Activated T-cell treated with anti-CD3 and anti-CD28 coated beads, Interleukin-2, amount 50 U/mL, for 1 hour (primary cell): Measurements from ENCODE around the gene NCOR2.
"Not testable (repeated sequence)": the region's sequence is repeated elsewhere in the genome, so short reads cannot be mapped to it uniquely, and the experiment has no call there.

ENCODE experiments used
- DNase-seq: peaks from one replicate; pipeline ENCODE4 v3.0.0-alpha.2; 2020

Gene NCOR2

GRCh38 chr12:124599074-124599999 is 31.9 kb upstream of the NCOR2 start:
- no peak for DNase-seq

- DNase-seq = no peak
Measured at GRCh38 chr12:124597041-124597440, 29.6 kb upstream of the NCOR2 start.

DNA sequence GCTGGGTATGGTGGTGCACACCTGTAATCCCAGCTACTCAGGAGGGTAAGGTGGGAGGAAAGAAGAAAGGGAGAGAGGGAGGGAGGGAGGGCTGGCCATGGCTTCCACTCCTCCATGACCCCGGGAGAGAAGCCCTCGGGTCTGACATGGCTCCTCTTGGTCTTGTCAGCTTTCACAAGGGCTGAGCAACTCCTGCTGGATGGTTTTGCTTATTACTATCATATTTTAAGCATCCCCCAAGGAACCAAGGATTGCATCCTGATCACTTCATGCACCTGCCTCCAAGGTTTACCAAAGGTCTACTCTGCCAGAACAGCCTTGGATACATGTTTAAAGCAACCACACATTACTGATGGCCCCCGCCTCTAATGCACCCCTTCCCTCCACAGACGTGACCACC is 28.0 kb upstream of the NCOR2 start:
- DNase-seq = no peak

DNA sequence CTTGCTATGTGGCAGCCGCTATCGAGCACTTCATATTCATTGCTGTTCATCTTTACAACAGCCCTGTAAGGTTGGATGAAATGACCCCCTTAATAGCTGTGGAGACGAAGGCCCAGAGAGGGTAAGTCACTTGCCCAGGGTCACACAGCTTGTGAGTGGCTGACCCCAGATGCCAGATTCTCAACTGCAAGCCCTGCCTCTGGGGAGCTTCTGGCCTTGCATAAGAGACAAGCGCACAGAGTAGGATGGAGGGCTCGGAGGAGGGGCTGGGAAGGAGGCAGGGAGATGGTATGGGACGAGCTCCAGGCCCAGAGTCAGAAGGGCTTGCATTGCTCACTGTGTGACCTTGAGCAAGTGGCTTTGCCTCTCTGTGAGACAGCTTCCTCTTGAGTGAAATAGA is 27.4 kb upstream of the NCOR2 start:
- no peak for DNase-seq

DNA sequence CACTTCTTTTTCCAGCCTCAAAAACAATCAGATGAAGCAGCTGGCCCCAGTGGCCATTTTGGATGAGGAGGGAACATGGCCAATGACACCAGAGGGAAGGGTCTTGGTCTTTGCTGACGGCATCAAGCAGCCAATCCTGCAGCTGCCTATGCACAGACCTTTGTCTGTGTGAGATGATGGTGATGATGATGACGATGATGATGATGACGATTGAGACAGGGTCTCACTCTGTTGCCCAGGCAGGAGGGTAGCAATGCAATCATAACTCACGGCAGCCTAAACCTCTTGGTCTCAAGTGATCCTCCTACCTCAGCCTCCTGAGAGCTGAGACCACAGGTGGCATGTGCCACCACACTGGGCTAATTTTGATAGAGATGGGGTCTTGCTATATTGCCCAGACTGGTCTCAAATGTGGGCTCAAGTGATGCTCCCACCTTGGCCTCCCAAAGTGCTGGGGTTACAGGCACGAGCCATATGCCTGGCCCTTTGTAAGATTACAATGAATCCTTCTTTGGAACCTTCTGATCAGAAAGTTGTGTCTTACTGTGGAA is 26.5 kb upstream of the NCOR2 start:
- DNase-seq = no peak

DNA sequence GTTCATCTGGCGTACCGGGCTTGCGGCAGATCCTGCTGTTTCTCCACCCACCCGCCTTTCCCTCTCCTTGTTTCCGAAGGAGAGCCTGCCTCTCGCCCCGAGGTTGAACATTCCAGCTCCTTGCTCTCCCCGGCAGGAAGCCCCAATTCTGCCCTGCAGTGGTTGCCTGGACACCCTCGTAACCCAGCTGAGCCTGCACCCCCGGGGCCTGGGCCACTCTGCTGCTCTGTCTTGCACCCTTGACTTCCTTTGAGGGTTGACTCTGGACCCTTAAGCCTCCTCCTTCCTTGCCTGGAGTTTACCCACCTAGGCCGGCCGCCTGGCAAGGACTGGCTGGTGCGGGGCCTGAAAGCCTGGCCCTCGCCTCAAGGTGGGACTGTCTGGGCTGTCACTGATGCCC is 25.8 kb upstream of the NCOR2 start:
- DNase-seq = no peak

DNA sequence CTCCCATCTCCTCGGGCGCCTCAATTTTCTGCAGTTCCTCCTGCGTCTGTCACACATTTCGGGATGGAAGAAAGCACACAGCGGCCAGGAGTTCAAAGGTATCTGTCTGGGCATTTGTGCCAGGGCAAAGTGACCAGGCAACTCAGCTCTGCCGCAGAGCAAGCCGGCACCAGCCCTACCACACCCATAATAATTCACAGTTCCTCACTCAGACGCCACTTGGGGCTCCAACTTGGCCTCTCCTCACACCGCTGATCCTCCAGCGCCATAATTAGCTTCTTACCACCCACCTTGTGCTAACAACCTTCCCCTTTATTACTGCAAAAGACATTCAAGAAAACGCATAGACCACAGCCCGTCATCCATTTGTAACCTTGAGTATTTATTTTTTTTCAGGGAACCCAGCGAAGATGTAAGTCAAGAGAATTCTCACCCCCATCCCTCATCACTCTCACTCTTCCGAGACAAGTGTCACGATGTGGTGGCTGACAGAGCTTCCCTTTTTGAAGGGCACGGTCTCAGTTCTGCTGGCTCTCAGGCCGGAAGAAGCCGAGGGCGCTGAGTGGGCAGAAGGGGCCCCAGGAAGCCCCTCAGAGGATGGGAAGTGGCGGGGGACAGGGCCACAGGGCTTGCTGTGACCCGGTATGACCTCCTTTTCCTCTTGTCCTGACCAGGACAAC is 25.2 kb upstream of the NCOR2 start:
- DNase-seq = no peak

GRCh38 chr12:124592050-124592449 is 24.6 kb upstream of the NCOR2 start:
- DNase-seq = no peak

DNA sequence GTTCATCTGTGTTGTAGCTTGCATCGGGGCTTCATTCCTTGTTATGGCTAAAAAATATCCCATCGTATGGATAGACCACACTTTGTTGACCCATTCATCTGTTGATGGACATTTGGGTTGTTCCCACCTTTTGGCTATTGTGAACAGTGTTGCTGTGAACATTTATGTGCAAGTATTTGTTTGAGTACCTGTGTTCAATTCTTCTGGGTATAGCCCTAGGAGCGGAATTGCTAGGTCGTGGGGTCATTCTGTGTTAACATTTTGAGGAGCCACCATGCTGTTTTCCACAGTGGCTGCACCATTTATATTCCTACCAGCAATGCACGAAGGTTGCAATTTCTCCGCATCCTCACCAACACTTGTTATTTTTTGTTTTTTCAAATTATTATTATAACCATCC is 23.0 kb upstream of the NCOR2 start:
- no peak for DNase-seq

- DNase-seq = peak; percentile 34
Measured at GRCh38 chr12:124588751-124589267, 21.4 kb upstream of the NCOR2 start.

DNA sequence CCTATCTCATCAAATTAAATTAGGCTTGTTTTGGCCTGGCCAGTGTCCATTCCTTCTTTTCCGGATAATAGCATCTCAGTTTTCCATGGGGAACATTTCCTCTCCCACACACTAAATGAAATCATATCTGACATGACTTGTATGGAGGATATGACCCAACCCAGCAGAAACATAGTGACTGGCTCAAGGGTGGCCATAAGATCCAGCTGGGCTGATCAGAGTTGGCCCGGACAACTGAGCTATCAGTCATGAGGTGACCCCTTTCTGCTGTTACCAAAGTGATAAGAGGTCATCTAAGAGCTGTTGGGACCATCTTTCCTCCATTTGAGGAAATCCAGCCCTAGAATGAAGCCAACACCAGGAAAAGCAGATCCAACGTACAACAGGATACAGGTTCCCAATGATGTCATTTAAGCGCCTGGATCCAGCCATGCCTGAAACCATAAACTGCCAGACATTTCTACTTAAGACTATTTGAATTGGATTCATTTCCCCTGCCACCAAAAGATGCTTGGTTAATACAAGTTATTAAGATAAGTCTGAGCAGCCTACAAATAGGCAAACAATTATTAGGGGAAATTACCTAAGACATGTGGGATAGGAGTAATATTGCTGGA is 20.7 kb upstream of the NCOR2 start:
- DNase-seq = no peak

DNA sequence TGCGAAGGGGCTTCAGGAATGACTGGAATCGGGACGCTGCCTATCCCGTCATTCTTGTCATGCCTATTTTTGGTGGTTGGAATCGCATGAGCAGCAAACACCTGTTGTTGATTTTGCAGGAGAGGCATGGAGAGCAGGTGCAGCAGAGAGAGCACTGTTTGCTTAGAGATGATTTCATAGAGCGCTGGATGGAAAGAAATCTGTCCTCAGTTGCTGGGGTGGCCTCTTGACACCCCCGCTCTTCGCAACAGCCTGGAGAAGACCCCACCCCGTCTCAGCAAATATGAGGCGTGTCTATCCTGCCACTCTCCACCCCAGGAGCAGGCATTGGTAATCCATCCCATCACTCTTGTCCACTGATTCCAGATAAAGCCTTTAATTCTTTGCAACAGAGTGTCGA is 19.3 kb upstream of the NCOR2 start:
- DNase-seq = no peak

DNA sequence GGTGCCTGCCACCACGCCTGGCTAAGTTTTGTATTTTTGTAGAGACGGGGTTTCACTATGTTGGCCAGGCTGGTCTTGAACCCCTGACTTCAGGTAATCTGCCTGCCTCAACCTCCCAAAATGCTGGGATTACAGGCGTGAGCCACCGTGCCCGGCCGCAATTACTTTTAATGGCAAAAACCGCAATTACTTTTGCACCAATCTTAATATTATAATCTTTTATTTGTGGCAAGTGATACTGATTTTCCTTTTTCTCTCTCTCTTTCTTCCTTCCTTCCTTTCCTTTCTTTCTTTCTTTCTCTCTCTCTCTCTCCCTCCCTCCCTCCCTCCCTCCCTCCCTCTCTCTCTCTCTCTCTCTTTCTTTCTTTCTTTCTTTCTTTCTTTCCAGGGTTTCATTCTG is 17.1 kb upstream of the NCOR2 start:
- not testable (repeated sequence) for DNase-seq

DNA sequence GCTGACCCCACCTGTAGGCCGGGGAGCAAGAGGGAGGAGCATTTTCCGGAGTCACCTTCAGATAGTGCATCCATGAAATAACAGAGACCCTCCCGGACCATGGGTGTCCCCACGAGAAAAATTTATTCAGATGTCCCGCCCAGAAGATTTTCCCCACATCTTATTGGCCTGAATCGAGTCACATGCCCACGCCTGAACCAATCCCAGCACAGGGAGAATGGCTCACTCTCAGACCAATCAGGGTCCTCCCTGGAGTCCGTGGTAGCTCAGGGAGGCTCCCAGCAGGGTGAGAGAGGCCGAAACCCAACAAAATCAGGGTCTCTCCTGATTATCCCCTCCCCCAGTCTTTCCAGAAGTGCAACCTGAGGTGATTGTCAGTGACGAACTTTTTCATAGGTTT is 16.4 kb upstream of the NCOR2 start:
- no peak for DNase-seq

DNA sequence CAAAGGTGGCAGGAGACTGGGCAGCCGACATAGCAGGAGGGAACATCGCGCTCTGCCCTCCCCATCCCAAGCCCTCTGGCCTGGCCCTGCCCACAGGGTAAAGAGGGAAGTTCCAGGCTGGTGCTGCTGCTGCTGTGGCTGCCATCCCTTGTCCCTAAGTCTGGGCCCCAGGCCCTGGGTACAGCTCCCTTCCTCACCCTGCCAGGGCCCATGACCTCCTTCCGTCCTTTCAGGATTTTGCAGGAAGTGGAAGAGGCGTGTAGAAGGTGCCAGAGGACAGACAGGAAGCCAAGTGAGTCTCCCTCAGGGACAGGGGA is 14.7 kb upstream of the NCOR2 start:
- no peak for DNase-seq

DNA sequence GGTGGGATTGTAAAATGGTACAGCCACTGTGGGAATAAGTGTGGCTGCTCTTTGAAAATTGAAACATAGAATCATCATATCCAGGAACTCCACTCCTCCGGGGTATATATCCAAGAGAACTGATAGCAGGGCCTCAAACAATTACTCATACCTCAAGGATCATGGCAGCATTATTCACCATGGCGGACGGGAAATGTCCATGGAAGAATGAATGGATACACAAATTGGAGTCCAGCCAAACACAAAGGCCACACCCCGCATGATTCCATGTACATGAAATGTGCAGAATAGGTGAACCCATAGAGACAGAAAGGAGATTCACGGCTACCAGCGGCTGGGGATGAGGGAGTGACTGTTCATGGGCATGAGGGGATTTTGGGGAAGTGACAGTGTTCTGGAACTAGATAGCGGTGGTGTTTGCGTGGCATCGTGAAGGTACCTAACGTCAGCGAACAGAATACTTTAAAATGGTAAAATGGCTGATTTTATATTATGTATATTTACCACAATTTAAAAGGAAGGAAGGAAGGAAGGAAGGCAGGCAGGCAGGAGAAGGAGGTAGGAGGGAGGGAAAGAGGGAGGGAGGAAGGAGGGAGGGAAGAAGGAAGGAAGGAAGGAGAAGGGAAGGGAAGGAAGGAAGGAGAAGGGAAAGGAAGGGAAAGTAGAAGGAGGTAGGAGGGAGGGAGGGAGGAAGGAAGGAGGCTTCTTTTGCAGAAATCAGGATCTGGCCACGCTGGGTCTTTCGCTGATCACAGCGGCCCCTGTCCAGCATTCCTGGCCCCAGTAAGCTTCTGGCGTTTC is 14.1 kb upstream of the NCOR2 start:
- DNase-seq = no peak

- DNase-seq = no peak
Measured at GRCh38 chr12:124579921-124580517, 12.6 kb upstream of the NCOR2 start.

GRCh38 chr12:124578854-124579253 is 11.4 kb upstream of the NCOR2 start:
- no peak for DNase-seq

DNA sequence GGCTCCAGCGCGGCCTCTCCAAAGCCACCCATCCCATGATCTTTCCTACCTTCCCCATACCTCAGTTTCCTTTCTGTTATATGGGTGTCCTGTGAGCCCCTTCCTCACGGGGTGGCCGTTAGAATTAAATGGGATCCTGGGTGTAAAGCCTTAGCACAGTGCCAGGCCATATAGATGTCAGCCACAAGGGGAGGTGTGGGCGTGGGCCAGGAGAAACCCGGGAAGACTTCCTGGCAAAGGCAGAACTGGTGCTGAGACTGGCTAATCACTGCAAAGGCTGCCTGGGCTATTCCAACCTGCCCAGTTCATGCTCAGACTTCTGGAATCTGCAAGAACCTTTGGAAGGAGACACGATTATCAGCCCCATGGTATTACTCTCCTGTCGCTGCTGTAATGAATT is 11.0 kb upstream of the NCOR2 start:
- DNase-seq = no peak

DNA sequence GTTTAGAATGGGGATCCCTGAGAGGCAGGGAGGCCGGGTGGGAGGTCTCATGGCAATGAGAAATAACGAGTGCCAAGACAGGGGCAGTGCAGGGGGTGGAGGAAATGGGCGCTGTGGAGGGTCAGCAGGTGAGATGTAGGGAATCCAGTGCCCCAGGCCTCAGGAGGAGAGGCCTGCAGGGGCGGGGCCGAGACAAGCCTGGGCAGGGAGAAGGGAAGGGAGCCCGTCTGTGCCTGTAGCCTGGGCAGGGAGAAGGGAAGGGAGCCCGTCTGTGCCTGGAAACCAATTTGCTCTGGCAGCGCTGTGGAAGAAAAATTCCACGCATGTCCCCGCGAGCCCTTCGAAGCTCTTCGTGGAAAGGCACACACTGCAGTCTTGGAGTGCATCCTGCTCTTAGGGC is 10.6 kb upstream of the NCOR2 start:
- DNase-seq = no peak

- DNase-seq = no peak
Measured at GRCh38 chr12:124577374-124577773, 10.0 kb upstream of the NCOR2 start.

DNA sequence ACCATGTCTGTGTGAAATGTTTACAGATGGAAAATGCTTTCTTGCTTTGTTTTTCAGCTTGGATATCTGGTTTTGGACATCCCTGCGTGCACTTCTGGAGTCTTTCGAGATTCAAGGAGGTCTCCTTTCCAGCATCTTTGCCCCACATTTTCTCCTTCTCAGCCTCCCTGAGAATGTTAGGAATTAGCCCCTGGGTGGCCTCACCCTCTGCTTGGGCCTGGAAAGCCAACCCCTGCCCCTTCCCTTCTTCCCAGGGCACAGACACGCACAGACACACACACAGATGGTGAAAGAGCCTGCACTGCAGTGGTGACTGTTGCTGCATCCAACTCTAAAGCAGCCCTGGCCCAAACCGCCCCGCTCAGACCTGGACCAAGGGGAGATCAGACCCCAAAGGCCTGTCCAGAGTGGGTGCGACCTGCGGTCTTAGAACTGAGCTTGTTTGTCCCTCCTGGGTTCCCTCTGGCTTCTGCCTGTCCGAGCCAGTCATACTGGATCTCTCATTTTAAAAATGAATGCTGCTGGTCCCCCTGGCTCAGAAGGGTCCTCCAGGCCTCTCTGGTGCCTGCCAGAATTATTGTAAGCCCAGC is 8.7 kb upstream of the NCOR2 start:
- no peak for DNase-seq
